Renal cortex interstitium (tissue), 11 donors: ENCODE data around the gene ENPP6. TPM values are rescaled to one million over a fixed set of nuclear protein-coding genes. Genes with fewer than 3 reads are reported as not detected.
"Not testable (repeated sequence)": the region's sequence is repeated elsewhere in the genome, so short reads cannot be mapped to it uniquely, and the experiment has no call there.

ENCODE experiments used
- DNase-seq, 11 donors: peaks; one replicate each; pipeline ENCODE4 v3.0.0-alpha.2; 2013; ENCODE audit warnings: low read depth in 9 of 11, low spot score in 4 of 11; ENCODE audit errors: extremely low read depth in 1 of 11
- polyA plus RNA-seq, 3 donors: library from polyadenylated mRNA; unstranded; fragments of 120-200 nt; gene quantifications; one replicate each; pipeline ENCODE4 v1.2.1, GENCODE V29; 2013; ENCODE audit not compliant: insufficient read length in 3 of 3

Gene ENPP6
- polyA plus RNA-seq, 3 donors: 4.4 to 9.3 (median 7.5) TPM

DNA sequence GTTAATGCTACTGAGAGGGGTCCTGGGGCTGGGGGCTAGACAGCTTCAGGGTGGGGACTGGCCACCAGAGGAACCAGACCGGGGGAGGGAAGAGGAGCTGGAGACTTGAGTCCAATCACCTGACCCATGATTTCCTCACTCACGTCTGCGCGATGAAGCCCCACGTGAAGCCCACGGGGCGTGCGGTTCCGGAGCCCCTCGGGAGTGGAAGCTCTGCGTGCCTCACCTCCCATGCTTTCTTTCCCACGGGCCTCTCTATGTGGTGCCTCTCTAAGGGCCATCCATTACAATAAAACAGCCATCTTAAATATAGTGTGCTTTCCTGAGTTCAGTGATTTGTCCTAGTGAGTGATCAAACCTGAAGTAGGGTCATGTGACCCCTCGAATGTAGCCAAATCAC is 119.9 kb downstream of the ENPP6 start:
- no peak for DNase-seq

DNA sequence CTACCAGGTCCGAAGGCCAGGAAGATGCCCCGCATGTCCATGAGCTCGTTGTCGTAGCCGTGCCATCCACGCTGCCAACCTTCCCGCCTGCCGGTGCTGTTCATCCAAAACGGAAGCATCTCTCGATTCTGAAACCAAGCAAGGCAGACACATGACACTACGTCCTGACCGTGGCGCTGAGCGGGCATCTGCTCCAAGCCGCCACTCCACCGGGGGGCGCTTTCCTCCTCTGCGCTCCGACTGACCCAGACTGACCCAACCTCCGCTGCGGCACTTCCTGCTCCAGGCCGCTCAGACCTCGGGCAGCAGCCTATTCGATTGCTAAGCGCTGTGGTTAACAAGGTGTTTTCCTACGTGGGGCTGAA is 120.5 kb downstream of the ENPP6 start:
- no peak for DNase-seq

DNA sequence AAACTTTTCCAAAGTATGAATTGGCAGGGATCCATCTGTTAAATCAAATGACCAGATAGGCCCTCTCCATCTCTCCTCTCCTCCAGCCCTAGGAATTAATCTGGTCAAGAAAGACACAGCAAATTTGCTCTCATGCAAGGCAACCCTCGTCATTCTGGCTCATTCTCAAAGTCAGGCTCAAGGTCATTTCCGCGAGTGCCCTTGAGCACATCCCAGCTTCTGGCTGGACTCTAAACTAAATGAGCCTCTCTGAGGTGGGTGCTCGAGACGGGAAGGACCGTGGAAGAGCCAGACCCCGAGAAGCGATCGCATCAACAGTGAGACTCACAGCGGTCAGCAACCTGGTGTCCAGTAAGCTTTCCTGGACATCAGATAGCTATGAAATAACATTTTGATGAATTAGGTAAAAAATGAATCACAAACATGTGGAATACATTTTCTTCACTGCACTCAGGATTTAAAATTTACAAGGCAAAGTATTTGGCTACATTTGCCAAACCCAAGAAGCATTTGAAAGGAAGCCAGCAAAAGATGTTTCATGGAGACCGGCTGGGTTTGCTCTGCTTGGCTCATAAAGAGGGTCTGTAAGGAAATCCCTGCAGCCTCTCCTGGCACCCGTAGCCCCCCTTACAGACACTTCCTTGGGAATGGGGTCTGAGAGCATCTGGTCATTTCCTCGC is 121.0 kb downstream of the ENPP6 start:
- DNase-seq: peak in 1 of 11 donors; percentile 22

DNA sequence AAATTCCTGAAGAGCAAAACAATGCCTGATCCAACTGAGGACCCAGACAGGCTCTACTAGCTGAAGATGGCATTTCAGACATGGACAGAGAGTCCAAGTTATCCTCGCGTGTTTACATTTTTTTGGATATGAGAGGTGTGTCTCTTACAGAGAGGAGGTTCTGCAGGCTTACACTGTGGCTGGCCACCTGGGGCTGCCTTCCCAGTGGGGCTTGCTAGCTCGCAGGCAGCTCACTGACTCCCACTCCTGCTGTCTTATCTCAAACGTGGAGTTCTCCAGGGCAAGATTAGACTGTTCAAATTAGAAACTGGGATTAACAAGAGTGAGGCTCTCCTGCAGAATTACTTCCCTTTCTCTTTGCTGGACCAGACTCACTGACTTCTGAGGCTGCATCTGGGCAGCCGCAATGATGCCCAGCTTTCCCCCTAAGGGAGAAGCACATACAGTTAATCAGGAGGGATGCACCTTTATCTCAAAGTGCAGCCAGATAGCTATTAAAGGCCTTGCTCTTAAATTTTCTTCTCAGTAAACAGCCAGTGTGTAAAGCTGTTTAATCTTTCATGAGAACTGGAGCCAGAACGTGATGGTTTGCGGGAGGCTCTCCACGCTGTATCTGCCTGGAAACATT is 123.0 kb downstream of the ENPP6 start:
- DNase-seq: no peak

DNA sequence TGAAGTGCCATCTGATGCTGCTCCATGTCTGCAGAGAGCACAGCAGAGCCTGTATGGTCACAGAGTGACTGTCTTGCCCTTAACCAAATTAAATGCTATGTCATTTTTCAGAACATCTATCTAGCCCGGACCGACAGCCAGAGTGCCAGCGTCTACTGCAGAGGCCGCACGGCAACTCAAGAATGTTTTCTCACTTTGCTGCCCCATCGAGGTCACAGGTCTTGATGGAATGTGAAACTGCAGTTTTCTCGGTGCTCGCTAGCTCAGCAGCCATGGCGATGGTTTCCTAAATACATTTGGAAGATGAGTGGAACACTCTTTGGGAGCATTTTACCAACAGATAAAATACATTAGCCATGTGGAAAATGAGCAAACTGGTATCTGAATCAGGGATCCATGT is 125.7 kb downstream of the ENPP6 start:
- DNase-seq: no peak

DNA sequence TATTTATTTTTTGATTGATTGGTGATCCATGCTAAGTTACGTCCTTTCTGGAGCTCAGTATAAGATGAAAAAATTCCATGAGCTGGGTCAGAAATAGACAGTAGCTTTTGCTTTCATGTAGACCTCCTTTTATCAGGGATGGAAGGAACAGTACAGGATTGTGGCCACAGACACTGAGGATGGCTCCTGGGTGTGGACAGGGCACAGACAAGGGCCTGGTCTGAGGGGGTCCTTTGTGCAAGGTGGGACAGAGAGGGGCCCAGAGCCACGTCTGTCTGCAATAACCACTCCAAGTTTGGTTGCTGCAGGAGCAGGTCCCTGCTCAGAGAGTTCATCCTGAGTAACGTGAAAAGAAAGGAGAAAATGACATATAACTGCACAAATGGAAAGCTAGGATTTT is 127.1 kb downstream of the ENPP6 start:
- DNase-seq: no peak

DNA sequence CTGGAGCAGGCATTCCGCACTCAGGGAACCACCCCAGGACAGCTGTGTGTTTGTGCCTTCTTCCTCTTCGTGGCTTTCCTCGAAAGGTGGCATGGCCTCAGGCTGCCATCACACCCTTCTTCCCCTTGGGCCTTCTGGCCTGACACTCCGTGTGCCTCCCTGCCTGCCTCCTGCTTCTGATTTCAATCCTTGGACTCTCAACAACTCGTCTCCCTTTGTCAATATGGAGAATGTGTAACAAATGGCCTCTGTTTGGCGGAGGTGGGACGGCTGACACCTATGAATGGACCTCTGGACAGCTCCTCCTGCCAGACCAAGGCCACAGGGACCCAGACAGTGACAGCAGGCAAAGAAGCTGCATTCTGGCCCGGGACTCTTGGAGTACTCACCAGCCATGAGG is 137.0 kb downstream of the ENPP6 start:
- no peak for DNase-seq

DNA sequence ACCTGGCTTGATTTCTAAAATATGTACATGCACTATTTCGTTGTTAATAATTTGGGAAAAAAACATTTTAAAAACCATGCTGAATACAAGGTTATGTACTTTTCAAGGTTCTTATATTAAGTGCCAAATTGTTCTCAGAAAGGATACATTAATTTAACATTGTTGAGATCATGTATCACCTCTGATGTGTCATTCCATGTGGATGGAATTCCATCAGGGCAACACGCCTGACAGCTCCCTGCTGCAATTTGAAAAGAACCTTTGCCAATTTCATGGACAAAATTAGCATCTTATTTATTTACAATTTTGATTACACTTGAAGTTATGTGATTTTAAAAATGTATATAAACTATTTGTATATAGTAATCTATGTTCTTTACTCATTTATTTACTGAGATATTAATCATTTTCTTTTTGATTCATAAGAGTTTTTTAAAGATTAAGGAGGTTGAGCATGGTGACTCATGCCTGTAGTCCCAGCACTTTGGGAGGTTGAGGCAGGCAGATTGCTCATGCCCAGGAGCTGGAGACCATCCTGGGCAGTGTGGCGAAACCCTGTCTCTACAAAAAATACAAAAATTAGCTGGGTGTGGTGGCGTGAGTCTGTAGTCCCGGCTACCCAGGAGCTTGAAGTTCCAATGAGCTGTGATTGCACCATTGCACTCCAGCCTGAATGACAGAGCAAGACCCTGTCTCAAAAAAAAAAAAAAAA is 142.8 kb downstream of the ENPP6 start:
- DNase-seq: no peak

DNA sequence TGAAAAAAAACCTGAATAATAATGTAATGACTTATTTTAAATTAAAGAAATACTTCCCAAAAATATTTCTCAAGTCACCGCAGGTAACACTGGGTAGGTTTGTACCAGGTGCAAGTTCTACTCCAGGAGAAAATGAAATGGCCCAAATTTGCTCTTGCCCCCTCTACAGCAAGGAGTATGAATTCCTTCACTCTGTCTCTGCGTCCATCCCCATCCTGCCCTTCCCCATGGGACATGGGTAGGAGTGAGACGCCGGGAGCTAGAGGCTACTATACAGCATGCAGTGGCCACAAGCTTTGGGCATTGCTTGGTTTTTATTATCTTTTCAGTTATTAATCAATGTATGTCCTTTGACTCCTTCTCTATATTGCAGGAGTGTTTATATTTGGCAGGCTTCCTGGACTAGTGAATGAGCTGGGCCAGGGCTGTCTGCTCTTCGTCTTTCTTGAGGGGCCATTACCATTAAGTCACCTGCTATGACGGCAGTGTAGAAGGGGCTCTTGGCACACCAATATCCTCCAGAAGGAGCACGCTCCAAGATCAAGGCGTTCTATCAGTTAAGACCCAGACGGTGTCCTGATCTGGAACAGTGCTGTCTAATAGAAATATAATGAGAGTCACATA is 149.6 kb downstream of the ENPP6 start:
- no peak for DNase-seq

DNA sequence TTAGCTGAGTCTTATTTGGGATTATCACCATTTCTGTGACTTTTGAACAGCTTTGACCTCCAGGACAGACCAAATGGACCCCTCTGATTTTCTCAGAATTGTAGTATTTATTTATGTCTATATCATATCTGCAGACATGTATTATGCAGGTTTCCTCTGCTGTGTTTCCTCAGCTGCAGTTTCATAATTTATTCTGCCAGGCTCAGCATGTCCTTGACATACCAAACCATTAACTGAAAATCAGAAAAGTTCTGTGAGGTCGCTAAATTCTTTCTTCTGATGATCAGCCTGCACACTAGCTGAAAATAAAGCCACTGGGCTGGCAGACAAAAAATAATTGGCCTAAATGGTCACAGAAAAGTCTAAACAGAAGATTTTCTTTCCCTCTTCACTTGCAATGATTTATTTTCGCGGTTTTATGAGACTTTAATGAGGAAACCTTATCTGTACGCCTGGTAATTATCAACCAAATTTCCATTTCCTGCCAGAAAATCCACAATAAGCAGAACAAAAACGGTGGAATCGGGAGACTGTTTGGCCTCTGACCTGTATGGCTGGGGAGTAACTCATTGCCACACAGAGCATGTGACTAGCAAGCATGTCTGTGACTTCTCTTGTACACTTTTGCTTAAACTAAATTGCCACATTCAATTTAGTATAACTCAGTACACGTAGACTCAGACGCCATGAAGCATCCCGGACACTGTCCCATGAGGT is 150.9 kb downstream of the ENPP6 start:
- DNase-seq: peak in 4 of 11 donors; percentile 13 to 39 (median 28)

DNA sequence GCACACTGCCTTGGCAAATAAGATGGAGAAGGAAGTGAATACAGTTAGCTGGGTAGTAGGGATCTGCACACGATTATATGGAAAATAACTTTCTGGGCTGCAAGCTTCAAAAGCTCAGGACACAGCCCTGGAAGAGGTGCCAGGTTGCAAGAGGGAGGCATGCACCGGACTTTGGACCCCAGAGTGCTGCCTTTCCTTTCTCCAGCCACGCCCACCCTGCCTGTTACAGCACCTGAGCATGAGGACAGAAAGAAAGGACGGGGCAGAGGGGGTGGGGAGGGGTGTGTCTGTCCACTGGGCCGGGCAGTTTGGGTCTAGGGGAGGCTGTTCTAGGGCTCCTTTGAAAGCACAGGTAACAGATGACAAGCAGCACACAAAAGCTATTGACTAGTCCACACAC is 152.8 kb downstream of the ENPP6 start:
- DNase-seq: no peak

DNA sequence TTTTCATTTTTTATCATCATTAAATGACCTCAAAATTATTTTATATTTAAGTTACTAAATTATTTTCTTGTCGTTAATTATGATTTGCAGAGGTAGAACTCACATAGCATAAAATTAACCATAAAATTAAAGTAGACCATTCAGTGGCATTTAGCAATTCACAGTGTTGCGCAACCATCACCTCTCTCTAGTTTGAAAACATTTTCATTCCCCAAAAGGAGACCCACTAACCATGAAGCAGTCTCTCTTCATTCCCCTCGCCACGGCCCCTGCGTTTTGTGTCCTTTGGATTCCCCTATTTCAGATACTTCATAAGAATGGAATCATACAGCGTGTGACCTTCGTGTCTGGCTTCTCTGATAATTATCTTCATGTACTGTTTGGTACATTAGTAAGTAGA is 154.9 kb downstream of the ENPP6 start:
- no peak for DNase-seq

DNA sequence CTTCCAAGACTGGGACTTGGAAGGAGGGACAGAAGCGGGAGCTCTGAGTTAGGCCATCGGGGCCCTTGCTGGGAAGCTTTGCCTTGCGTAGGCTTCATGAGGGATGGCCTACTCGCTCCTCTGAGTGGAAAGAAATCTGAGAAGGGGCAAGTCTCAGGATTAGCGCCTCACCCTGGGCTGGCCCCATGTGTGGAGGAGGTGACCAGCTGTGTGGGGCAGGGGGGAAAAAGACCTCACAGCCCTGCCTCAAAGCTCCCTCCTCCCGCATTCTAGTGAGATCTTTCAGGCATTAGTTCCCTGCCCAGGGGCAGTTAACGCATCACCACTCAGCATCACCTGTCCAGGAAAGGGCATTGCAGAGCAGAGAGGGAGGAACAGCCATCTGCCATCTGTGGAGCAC is 156.1 kb downstream of the ENPP6 start:
- DNase-seq: peak in 1 of 11 donors; percentile 26

DNA sequence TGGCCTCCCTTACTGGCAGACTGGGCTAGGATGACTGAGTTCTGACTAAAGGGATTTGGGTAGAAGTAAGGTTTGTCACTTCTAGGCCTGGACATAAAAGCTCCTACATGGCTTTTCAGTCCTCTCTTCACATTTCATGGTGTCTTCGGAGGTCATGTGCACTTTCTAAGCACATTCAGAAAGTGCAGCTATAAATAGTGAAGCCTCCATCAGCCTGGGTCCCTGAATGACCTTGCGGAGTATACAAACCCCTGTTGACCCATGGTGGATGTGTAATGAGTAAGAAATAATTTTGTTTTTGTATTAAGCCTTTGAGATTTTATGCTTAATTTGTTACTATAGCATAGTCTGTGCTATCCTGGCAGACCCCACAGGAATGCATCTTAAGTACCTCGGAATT is 158.6 kb downstream of the ENPP6 start:
- DNase-seq: no peak

DNA sequence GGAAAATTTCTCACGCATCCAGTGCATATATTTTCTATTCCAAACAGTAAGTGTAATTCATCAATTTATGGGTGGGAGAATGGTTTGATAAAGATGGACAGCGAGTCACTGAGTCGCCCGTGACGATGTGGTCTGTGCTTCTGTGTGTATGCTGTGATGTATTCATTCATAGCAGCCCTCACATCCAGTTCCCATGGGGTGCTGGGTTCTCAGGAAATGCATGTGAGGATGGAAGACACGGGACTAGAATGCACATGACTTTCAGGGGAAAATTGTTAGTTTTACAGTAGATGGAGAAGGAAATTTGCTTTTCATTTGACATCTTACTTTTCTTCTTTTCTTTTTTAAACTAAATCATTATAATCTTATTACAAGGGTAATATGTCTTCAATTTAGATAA is 159.6 kb downstream of the ENPP6 start:
- DNase-seq: no peak

DNA sequence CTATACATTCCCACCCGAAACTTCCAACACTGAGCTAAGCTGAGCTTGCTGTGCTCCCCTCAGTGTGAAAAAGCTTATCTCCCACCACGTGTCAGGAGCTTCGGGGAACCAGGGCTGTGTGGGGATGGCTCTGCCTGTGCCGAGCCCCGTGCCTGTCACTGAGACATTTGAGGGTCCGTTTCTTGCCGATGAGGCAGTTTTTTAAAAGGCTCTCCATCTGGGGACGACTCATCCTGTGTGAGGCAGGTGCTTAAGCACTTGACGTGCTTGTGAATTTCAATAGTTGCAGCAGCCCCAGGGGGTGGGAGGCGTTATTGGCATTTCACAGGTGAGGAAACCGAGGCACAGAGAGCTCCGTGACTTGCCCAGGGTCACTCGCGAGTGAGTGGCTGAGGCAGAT is 160.8 kb downstream of the ENPP6 start:
- DNase-seq: no peak

DNA sequence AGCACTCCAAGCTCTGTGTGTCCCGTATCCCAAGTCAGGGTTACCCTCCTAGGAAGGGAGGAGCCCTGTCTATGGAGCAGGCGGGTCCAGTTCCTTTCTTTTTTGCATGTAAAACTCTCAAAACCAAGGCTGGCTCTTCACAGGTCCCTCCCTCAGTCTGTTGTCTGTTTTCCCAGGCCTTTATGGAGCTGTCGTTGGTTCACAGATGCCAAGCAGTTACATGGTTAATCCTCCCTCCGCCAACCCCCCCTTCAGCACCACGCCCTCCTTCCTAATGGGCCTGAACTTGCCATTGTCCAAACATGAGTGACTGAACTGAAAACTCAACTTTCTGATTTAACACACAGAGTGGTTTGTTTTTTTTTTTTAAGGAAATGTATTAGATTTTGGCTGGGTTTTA is 164.2 kb downstream of the ENPP6 start:
- peak in 1 of 11 donors; percentile 25 for DNase-seq

DNA sequence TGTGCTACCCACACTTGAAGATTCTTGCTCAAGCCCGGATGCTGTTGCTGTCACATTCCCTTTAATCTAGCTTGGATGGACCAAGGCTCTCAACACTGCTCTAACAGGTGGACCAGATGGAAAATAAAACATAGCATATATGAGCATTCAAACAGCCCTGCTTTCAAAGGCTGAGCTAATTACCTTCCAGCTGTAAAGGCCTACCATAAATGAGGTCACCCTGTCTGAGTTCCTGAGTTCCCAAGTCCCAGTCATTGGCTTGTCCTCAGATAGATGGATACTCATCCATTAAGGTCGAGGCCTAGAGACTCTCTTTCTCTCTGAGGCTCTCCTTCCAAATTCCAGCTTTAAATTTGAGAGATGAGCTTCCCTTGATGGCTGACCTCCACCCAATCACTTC is 165.1 kb downstream of the ENPP6 start:
- DNase-seq: no peak

DNA sequence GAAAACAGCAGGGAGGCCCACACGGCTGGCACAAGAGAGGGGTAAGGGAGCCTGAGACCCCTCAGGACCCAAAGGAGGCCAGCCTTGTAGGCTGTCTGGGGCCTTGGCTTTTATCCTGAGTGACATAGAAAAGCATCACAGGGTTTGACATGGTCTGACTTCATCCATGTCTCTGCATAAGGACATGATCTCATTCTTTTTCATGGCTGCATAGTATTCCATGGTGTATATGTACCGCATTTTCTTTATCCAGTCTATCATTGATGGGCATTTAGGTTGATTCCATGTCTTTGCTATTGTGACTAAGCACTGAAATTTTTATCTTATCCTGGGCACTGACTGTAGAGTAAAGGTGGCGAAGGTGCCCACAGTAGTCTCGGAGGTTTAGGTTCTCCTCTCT is 166.4 kb downstream of the ENPP6 start:
- not testable (repeated sequence) for DNase-seq

DNA sequence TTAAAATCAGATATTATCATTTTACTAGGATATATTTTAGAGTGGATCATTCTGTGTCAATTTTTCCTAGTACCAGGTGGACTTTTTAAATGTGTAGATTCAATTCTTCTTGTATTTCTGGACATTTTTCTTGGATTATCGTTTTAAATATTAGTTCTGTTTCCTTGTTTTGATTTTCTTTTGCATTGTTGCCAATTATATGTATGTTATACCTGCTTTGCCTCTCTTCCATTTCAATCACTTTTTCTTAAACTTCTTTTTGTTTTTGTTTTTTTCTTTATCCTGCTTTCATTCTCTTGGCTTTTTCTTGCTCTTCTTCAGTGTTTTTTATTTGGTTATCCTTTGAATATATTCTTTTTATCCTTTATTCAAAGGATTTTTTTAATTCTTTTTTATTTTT is 171.5 kb downstream of the ENPP6 start:
- DNase-seq: no peak
